AG04450 (cell line): ENCODE measurements around the gene SMOC1. TPM values are rescaled to one million over a fixed set of nuclear protein-coding genes. Genes with fewer than 3 reads are reported as not detected.

ENCODE experiments used
- CTCF ChIA-PET: fragments of 300-600, 350-600 bp; formaldehyde crosslinking; extraction: SDS; loops from one replicate; lab custom pipeline; 2022; ENCODE audit warnings: antibody characterized with exemption, inconsistent platforms; lab: Charles Lee
- POLR2A ChIA-PET: fragments of 350-600 bp; formaldehyde crosslinking; extraction: SDS; loops from one replicate; lab custom pipeline; 2021; ENCODE audit warnings: antibody characterized with exemption, inconsistent platforms; lab: Yijun Ruan, JAX
- DNase-seq: peaks from one replicate; pipeline ENCODE4 v3.0.0-alpha.2; 2011; ENCODE audit warnings: low read depth, low spot score
- H3K27ac ChIP-seq: one replicate; pipeline ENCODE4 v1.5.1; 2012; ENCODE audit warnings: low read depth, low read length, control low read depth
- H3K27me3 ChIP-seq: one replicate; pipeline ENCODE4 v1.6.0; 2012; ENCODE audit warnings: low read length; ENCODE audit not compliant: control insufficient read depth, insufficient read depth
- H3K4me3 ChIP-seq: 2 replicates; pipeline ENCODE4 v1.5.1; 2011; ENCODE audit warnings: mild to moderate bottlenecking, low read depth, low read length, control low read depth
- H3K9me3 ChIP-seq: 2 replicates; pipeline ENCODE4 v1.5.1; 2012; ENCODE audit warnings: low read length; ENCODE audit not compliant: control insufficient read depth, insufficient read depth
- CTCF ChIP-seq: IDR thresholded peaks from 2 replicates; pipeline ENCODE4 v1.5.1; 2011; ENCODE audit warnings: low read depth, low read length, control low read depth, inconsistent platforms
- polyA plus RNA-seq: library from polyadenylated mRNA; depleted of rRNA; stranded (reverse); fragments of >200 nt; gene quantifications from 2 replicates; pipeline ENCODE4 v1.2.3, GENCODE V29; 2011

The SMOC1 gene
- polyA plus RNA-seq, 1 experiment: 19.2 TPM

DNA sequence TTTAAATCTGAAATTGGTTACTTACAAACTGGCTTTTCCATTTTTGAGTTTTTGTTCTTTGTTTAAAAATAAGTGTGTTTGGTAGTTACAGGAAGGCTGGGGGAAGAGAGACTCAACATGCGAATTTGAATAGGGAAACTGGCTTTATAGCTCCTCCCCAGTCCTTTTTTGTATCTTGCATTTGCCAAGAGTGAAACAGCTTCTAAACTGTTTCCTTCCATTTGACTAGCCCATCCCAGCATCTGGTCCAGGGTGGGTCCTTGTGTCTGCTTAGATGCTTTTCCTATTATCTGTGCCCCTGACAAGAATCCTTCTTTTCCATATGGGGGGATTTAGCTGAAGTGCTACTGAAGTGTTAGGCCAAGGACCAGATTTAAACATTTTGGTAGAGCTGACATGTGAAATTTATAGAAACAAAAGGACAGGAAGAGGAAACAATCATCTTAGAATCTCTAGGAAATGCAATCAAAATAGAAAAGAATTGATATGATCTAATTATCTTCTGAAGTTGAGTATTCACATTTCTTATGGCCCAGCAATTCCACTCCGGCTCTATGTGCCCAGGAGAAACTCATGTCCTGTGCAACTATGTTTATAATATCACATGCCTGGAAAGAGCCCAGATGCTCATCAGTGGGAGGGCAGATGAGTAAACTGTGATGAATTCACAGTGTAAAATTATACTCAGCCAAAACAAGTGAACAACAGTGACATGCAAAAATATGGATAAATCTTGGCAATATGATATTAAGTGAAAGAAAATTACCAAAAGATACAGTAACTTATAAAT, 7.4 kb downstream of the SMOC1 start:
- Histone ChIP-seq H3K9me3 (peaks cover 7% of the 10 kb centered on the region; the same call in 1 of the 2 replicates), H3K27ac (no peak overlapping the region), H3K4me3 (no peak overlapping the region), H3K27me3 (no peaks in the 10 kb centered on the region)
- POLR2A ChIA-PET: no interaction called here
- CTCF ChIA-PET: interaction anchor here (1.0 to 1.6 kb wide), 4 partner anchors 9 to 187 kb away, joined by 3 to 6 read pairs (median 4); no protein-coding TSS in a partner anchor
- no peak for TF ChIP-seq CTCF
- DNase-seq: no peak

- TF ChIP-seq CTCF: no peak
- CTCF ChIA-PET: interaction anchor here (0.8 to 1.6 kb wide), 4 partner anchors 8 to 94 kb away, joined by 3 to 6 read pairs (median 4); no protein-coding TSS in a partner anchor
- Histone ChIP-seq H3K9me3 (peaks cover 7% of the 10 kb centered on the region; the same call in 1 of the 2 replicates), H3K4me3 (no peak overlapping the region), H3K27ac (no peak overlapping the region), H3K27me3 (no peaks in the 10 kb centered on the region)
- DNase-seq: no peak
- POLR2A ChIA-PET: interaction anchor here (0.7 to 1.1 kb wide), 2 partner anchors 9 to 13 kb away, joined by 5 read pairs; partner anchors contain the start of gene SMOC1
Observed at GRCh38 chr14:69887740-69888657, 8.8 kb downstream of the SMOC1 start.

DNA sequence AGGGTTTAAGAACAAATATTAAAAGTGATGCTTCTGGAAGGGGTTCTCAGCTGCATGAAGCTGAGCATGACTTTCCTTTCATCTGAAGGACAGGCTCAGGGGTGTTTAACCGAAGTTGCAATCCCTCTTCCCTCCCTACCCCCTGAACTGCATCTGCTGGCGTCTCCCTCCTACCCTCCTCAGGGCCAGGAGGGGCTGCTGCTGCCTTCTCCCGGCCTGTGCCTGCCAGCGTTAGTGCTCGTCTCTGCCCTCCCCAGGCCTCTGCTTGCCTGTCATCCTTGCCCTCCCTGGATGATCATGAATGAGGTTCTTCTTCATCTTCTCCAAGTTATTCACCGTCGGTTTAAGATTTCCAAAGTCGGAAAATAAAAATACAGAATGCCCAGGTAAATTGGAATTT, 12.2 kb downstream of the SMOC1 start:
- no peak for TF ChIP-seq CTCF
- ChIA-PET POLR2A (no interaction called here), CTCF (interaction anchor here (0.8 kb wide), 1 partner anchor 14 kb away, joined by 3 read pairs; no protein-coding TSS in a partner anchor)
- DNase-seq: no peak
- H3K9me3 ChIP-seq: peaks cover 7% of the 10 kb centered on the region; the same call in 1 of the 2 replicates
- H3K27ac ChIP-seq: no peak overlapping the region
- no peak overlapping the region for H3K4me3 ChIP-seq
- no peaks in the 10 kb centered on the region for H3K27me3 ChIP-seq

DNA sequence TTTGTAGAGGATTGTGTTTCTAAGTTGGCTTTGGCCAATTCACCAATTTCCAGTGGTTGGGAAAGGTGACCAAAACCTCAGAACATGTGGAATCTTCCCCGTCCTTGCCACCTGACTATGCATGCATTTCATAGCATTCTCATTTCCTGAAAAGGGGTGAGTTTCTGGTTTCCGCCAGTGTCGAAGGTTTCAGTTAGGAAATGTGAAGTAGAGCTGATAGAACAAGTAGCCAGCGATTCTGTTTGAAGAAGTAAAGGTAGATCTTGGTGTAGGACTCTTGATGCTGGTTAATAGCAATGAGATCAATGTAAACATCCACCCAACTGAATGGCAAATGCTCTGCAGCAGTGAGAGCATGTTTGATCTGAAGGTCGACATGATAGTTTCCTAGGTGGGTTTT, 15.9 kb downstream of the SMOC1 start:
- ChIA-PET POLR2A (no interaction called here), CTCF (no interaction called here)
- Histone ChIP-seq H3K27me3 (no peaks in the 10 kb centered on the region), H3K27ac (no peak overlapping the region), H3K9me3 (peaks cover 6% of the 10 kb centered on the region; the same call in 1 of the 2 replicates), H3K4me3 (no peak overlapping the region)
- no peak for DNase-seq
- TF ChIP-seq CTCF: no peak
